Measurements from ENCODE around the gene CHSY1. TPM values are rescaled to one million over a fixed set of nuclear protein-coding genes. Genes with fewer than 3 reads are reported as not detected.

The CHSY1 gene
- total and polyA plus RNA-seq, 10 donors: 6.8 to 99.5 (median 52.8) TPM

DNA sequence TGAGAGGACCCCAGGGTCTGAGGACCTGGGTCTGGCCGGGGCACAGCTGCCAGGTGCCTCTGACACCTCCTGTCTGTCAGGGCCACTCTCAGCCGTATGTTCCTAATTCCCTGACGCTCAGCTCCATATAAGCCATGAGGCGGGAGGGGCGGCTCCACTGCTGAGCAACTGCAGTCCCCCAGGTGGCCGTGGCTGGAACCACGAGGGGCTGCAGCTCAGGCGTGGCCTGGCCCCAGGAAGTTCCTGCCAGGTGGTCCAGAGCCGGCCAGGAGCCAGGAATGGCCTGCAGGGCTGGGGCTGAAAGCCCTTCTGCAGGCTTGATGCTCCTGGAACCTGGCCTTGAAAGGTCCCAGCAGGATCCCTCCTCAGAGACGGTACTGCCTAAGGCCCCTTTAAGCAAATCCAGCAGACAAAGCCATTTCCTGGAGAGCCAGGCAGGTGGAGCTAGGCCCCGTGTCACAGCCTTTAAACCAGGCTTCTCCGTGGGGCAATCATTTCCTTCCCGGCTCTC, 118.0 kb downstream of the CHSY1 start:
- 54 to 76% (median 59%) methylated on average over 6 to 13 of the region's 13 CpGs for WGBS, 5 donors
- Histone ChIP-seq H3K9me3 (peaks cover 0 to 8% (median 0%) of the 10 kb centered on the region in 8 donors), H3K4me3 (no peak overlapping the region), H3K4me1 (peaks cover 13 to 73% (median 52%) of the 10 kb centered on the region in 6 donors), H3K27me3 (replicated peaks in 1 of 7) (no peaks in the 10 kb centered on the region), H3K36me3 (no peaks in the 10 kb centered on the region), H3K27ac (no peak overlapping the region)
- intact Hi-C loops (cut with DNase I; ENCODE audit: low total_unique reads): no loop called here
- DNase-seq: peak; percentile 78
- TF ChIP-seq POLR2AphosphoS5 (IDR thresholded peaks at IDR 0.05) (peak in 1 of 3 donors; percentile 40), CTCF (IDR thresholded peaks at IDR 0.05 in 8 of 11, conservative IDR thresholded peaks at IDR 0.05 in 3 of 11) (no peak), POLR2A (IDR thresholded peaks at IDR 0.05) (no peak)

GRCh38 chr15:101133181-101133460, 118.7 kb downstream of the CHSY1 start:
- no peak for TF ChIP-seq CTCF (IDR thresholded peaks at IDR 0.05 in 8 of 11, conservative IDR thresholded peaks at IDR 0.05 in 3 of 11)
- TF ChIP-seq POLR2A (IDR thresholded peaks at IDR 0.05): no peak
- TF ChIP-seq POLR2AphosphoS5 (IDR thresholded peaks at IDR 0.05): no peak
- Histone ChIP-seq H3K4me1 (peaks cover 14 to 73% (median 52%) of the 10 kb centered on the region in 6 donors), H3K36me3 (no peaks in the 10 kb centered on the region), H3K4me3 (no peak overlapping the region), H3K27ac (no peak overlapping the region), H3K9me3 (peaks cover 0 to 8% (median 0%) of the 10 kb centered on the region in 8 donors), H3K27me3 (replicated peaks in 1 of 7) (no peaks in the 10 kb centered on the region)
- WGBS, 5 donors: 97 to 99% (median 98%) methylated on average over 8 of the region's 8 CpGs
- intact Hi-C loops (cut with DNase I; ENCODE audit: low total_unique reads): no loop called here
- DNase-seq: peak; percentile 72

DNA sequence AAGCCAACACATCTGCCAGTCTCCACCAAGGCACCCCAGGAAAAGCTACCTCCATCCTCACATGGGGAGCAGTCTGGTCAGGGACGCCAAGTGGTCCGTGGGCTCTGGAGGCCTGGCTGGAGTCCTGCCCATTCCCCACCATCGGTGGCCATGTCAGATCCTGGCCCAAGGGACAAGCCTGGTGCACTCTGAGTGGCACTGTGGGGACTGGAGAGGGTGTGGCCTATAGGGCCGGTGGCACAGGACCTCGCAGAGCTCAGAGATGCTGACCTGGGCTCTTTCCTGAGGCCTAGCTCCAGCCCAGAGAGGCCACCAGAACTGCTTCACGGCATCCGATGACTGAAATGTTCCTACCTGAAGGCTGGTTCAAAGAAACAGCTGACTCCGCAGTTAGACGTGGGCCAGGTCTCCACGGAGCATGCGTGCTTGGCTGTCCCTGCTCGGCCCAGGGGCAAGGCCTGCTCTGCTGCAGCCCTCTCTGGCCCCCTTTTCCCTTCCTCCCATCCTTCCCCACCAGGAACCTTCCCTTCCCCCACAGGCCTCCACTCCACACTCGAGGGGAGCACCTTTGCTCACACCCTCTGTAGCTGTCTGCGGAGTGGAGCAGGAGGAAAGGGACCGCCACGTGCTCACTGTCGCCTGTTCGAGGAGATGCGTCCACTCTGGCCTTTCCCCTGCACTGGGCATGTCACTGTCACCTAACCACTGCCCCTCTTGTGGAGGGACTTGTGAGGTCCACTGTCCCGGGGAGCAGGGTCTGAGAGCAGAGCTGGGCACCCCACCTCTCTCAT, 119.3 kb downstream of the CHSY1 start:
- peak; percentile 66 for DNase-seq
- no peak overlapping the region for H3K4me3 ChIP-seq
- no peak overlapping the region for H3K27ac ChIP-seq
- H3K4me1 ChIP-seq: peaks cover 14 to 73% (median 52%) of the 10 kb centered on the region in 6 donors
- no peaks in the 10 kb centered on the region for H3K27me3 ChIP-seq (replicated peaks in 1 of 7)
- TF ChIP-seq CTCF (IDR thresholded peaks at IDR 0.05 in 8 of 11, conservative IDR thresholded peaks at IDR 0.05 in 3 of 11) (no peak), POLR2A (IDR thresholded peaks at IDR 0.05) (no peak), POLR2AphosphoS5 (IDR thresholded peaks at IDR 0.05) (no peak)
- peaks cover 0 to 8% (median 0%) of the 10 kb centered on the region in 8 donors for H3K9me3 ChIP-seq
- no peaks in the 10 kb centered on the region for H3K36me3 ChIP-seq
- intact Hi-C loops (cut with DNase I; ENCODE audit: low total_unique reads): no loop called here
- WGBS, 5 donors: 87 to 94% (median 93%) methylated on average over 15 to 20 of the region's 20 CpGs
